A549 (cell line): ENCODE results near the gene NCAM2. TPM values are rescaled to one million over a fixed set of nuclear protein-coding genes. Genes with fewer than 3 reads are reported as not detected.

Experiments used
- ATAC-seq, 2 experiments: fragments of 200-7000 bp in 1 of 2; fragments of >200 bp in 1 of 2; cut with Nextera tagmentation in 1 of 2; cut with Tn5 transposase in 1 of 2; 3 replicates each; pipeline versions ENCODE4 v1.8.0 to v1.9.1; 2018 to 2020; ENCODE audit warnings: mild to moderate bottlenecking in 1 of 2, moderate library complexity in 1 of 2
- CTCF ChIA-PET: fragments of 300-600 bp; sonication (Branson Sonifier 250); formaldehyde crosslinking; extraction: SDS; loops from one replicate; lab custom pipeline; 2021; ENCODE audit warnings: antibody characterized with exemption, inconsistent platforms; lab: Yijun Ruan, JAX
- POLR2A ChIA-PET: fragments of 350-600 bp; formaldehyde crosslinking; extraction: SDS; loops from one replicate; lab custom pipeline; 2021; ENCODE audit warnings: antibody characterized with exemption, inconsistent platforms; lab: Yijun Ruan, JAX
- DNase-seq, 2 experiments: peaks; one replicate each; pipeline versions ENCODE4 v3.0.0 to v3.0.0-alpha.2; 2011 to 2016; ENCODE audit warnings: low read depth in 1 of 2, low spot score in 1 of 2
- FAIRE-seq: peaks from 2 replicates; lab custom pipeline; 2011; peaks lifted over from hg19 to GRCh38; lab: Jason Lieb, UNC
- H3K27ac ChIP-seq, 2 experiments: fragments of >200 bp; sonication (Bioruptor Twin); formaldehyde crosslinking; 3 replicates each; pipeline ENCODE4 v1.5.1; 2016 to 2017
- H3K4me1 ChIP-seq: fragments of >200 bp; sonication (Bioruptor Twin); formaldehyde crosslinking; 3 replicates; pipeline ENCODE4 v1.6.1; 2016
- H3K4me2 ChIP-seq: fragments of >200 bp; sonication (Bioruptor Twin); formaldehyde crosslinking; 3 replicates; pipeline ENCODE4 v1.6.1; 2016
- H3K4me3 ChIP-seq: fragments of >200 bp; sonication (Bioruptor Twin); formaldehyde crosslinking; 3 replicates; pipeline ENCODE4 v1.5.1; 2016
- H3K9me3 ChIP-seq: fragments of >200 bp; sonication (Bioruptor Twin); formaldehyde crosslinking; 3 replicates; pipeline ENCODE4 v1.6.1; 2016
- ATOH8 ChIP-seq: fragments of 250-450 bp; sonication (Bioruptor Pico); IDR thresholded peaks from 2 replicates; pipeline ENCODE4 v1.5.0; 2020; ENCODE audit warnings: low read depth, mild to moderate bottlenecking, moderate library complexity
- BHLHE40 ChIP-seq: IDR thresholded peaks from 2 replicates; pipeline ENCODE4 v1.6.1; 2012; ENCODE audit warnings: low read depth, low read length, inconsistent platforms
- CEBPB ChIP-seq, 2 experiments: fragments of >200 bp in 1 of 2; sonication (Bioruptor Twin) in 1 of 2; formaldehyde crosslinking in 1 of 2; IDR thresholded peaks; 2 replicates each; pipeline ENCODE4 v1.6.1; 2012 to 2016
- CHD2 ChIP-seq: fragments of 150-350 bp; IDR thresholded peaks from 2 replicates; pipeline ENCODE4 v1.6.1; 2014; ENCODE audit warnings: low read length; ENCODE audit not compliant: partially characterized antibody
- CTCF ChIP-seq: fragments of >200 bp; sonication (Bioruptor Twin); formaldehyde crosslinking; IDR thresholded peaks from 3 replicates; pipeline ENCODE4 v1.5.1; 2016
- ELK1 ChIP-seq: fragments of 150-350 bp; IDR thresholded peaks from 2 replicates; pipeline ENCODE4 v1.6.1; 2014; ENCODE audit warnings: low read depth, mild to moderate bottlenecking, low read length
- FOSB ChIP-seq: fragments of 250-450 bp; sonication (Bioruptor Pico); IDR thresholded peaks from 2 replicates; pipeline ENCODE4 v1.5.0; 2020; ENCODE audit warnings: mild to moderate bottlenecking, moderate library complexity
- FOSL2 ChIP-seq, 2 experiments: fragments of 450-650 bp in 1 of 2; fragments of >200 bp in 1 of 2; sonication (Bioruptor Twin) in 1 of 2; formaldehyde crosslinking; IDR thresholded peaks; 2 replicates each; pipeline versions ENCODE4 v1.5.0 to v1.6.1; 2016 to 2020; ENCODE audit warnings: mild to moderate bottlenecking in 1 of 2, moderate library complexity in 1 of 2
- FOXS1 ChIP-seq: fragments of 250-450 bp; sonication (Bioruptor Pico); IDR thresholded peaks from 2 replicates; pipeline ENCODE4 v1.5.0; 2020; ENCODE audit warnings: mild to moderate bottlenecking, moderate library complexity
- GATA3 ChIP-seq: IDR thresholded peaks from 2 replicates; pipeline ENCODE4 v1.6.1; 2012; ENCODE audit warnings: borderline replicate concordance
- HES2 ChIP-seq: fragments of >200 bp; sonication (Bioruptor Twin); formaldehyde crosslinking; IDR thresholded peaks from 2 replicates; pipeline ENCODE4 v1.6.1; 2016
- HEYL ChIP-seq: fragments of 250-450 bp; sonication (Bioruptor Pico); IDR thresholded peaks from 2 replicates; pipeline ENCODE4 v1.8.0; 2021; ENCODE audit warnings: mild to moderate bottlenecking, moderate library complexity
- HMGXB4 ChIP-seq: fragments of 250-450 bp; sonication (Bioruptor Pico); IDR thresholded peaks from 2 replicates; pipeline ENCODE4 v1.5.0; 2021; ENCODE audit warnings: mild to moderate bottlenecking, moderate library complexity, borderline replicate concordance
- HOXB13 ChIP-seq: fragments of 250-450 bp; sonication (Bioruptor Pico); IDR thresholded peaks from 2 replicates; pipeline ENCODE4 v1.5.0; 2020; ENCODE audit warnings: low read depth, mild to moderate bottlenecking, moderate library complexity
- JUNB ChIP-seq: fragments of >200 bp; sonication (Bioruptor Twin); formaldehyde crosslinking; IDR thresholded peaks from 2 replicates; pipeline ENCODE4 v1.6.1; 2016
- KDM5A ChIP-seq: fragments of 200-600 bp; sonication (generic); IDR thresholded peaks from 2 replicates; pipeline ENCODE4 v1.6.1; 2016; ENCODE audit warnings: antibody characterized with exemption, mild to moderate bottlenecking
- MAX ChIP-seq: IDR thresholded peaks from 2 replicates; pipeline ENCODE4 v1.6.1; 2012
- MAZ ChIP-seq: fragments of 150-350 bp; IDR thresholded peaks from 2 replicates; pipeline ENCODE4 v1.6.1; 2014; ENCODE audit warnings: antibody characterized with exemption, low read depth, low read length, borderline replicate concordance
- MYC ChIP-seq: IDR thresholded peaks from 2 replicates; pipeline ENCODE4 v1.6.1; 2012; ENCODE audit warnings: mild to moderate bottlenecking, inconsistent platforms, low read length, improper control_type of control experiment, borderline replicate concordance
- NPAS2 ChIP-seq: fragments of 250-450 bp; sonication (Bioruptor Pico); IDR thresholded peaks from 2 replicates; pipeline ENCODE4 v1.8.0; 2022; ENCODE audit warnings: mild to moderate bottlenecking, moderate library complexity, borderline replicate concordance
- NR3C1 ChIP-seq: fragments of >200 bp; sonication (Bioruptor Twin); formaldehyde crosslinking; IDR thresholded peaks from 3 replicates; pipeline ENCODE4 v1.6.1; 2017
- POLR2A ChIP-seq: IDR thresholded peaks from 2 replicates; pipeline ENCODE4 v1.6.1; 2012; ENCODE audit warnings: mild to moderate bottlenecking, low read length
- POLR2AphosphoS2 ChIP-seq: conservative IDR thresholded peaks from 2 replicates; pipeline ENCODE4 v1.6.1; 2012; ENCODE audit warnings: low read length, improper control_type of control experiment, inconsistent platforms
- RARB ChIP-seq: fragments of 250-450 bp; sonication (Bioruptor Pico); IDR thresholded peaks from 2 replicates; pipeline ENCODE4 v1.8.0; 2021; ENCODE audit warnings: mild to moderate bottlenecking, moderate library complexity
- REST ChIP-seq: fragments of 200-600 bp; sonication (generic); IDR thresholded peaks from 2 replicates; pipeline ENCODE4 v1.6.1; 2016; ENCODE audit warnings: antibody characterized with exemption, mild to moderate bottlenecking, moderate library complexity
- RFX5 ChIP-seq: fragments of 450-650 bp; IDR thresholded peaks from 2 replicates; pipeline ENCODE4 v1.7.1; 2014; ENCODE audit warnings: antibody characterized with exemption, mild to moderate bottlenecking, moderate library complexity
- TFCP2L1 ChIP-seq: fragments of 250-450 bp; sonication (Bioruptor Pico); IDR thresholded peaks from 2 replicates; pipeline ENCODE4 v1.5.0; 2021; ENCODE audit warnings: mild to moderate bottlenecking
- ZC3H11A ChIP-seq: fragments of 450-650 bp; IDR thresholded peaks from 2 replicates; pipeline ENCODE4 v1.6.1; 2014; ENCODE audit warnings: antibody characterized with exemption, mild to moderate bottlenecking
- ZFP36 ChIP-seq: fragments of 450-650 bp; IDR thresholded peaks from 2 replicates; pipeline ENCODE4 v1.6.1; 2014; ENCODE audit warnings: borderline replicate concordance; ENCODE audit not compliant: partially characterized antibody
- ZSCAN20 ChIP-seq: fragments of 250-450 bp; sonication (Bioruptor Pico); IDR thresholded peaks from 2 replicates; pipeline ENCODE4 v1.8.0; 2022; ENCODE audit warnings: mild to moderate bottlenecking, moderate library complexity
- WGBS: methylation state at CpG from one replicate; pipeline ENCODE4 v1.1.6; 2017; ENCODE audit errors: missing lambda C conversion rate; 5-methylcytosine and 5-hydroxymethylcytosine counted together
- polyA plus RNA-seq, 4 experiments: library from polyadenylated mRNA; depleted of rRNA in 3 of 4; stranded (reverse); fragments of >200 nt; fragmentation: RNase III in 1 of 4; extraction: RNeasy Plus Mini Kit Qiagen cat#74134 plus additional on column Dnase treatment in 1 of 4; gene quantifications; 2 replicates in 3 of 4; 3 replicates in 1 of 4; pipeline ENCODE4 v1.2.3, GENCODE V29; 2011 to 2017

Gene NCAM2
- polyA plus RNA-seq, 2 of the 4 experiments (the other 2 are of a cell fraction) = not detected

GRCh38 chr21:21159253-21159899 lies 161.2 kb downstream of the NCAM2 start:
- ATAC-seq (no peak), DNase-seq (no peak), FAIRE-seq (no peak)
- no peak overlapping the region for H3K4me2 ChIP-seq
- no peaks in the 10 kb centered on the region for H3K4me1 ChIP-seq
- no peak overlapping the region for H3K4me3 ChIP-seq
- no peaks in the 10 kb centered on the region for H3K9me3 ChIP-seq
- CTCF ChIA-PET = no interaction called here
- H3K27ac ChIP-seq = no peak overlapping the region
- TF ChIP-seq CEBPB (IDR thresholded peaks at IDR 0.05) (no peak), GATA3 (no peak), POLR2AphosphoS2 (no peak), HMGXB4 (CRISPR knock-in tag) (no peak), BHLHE40 (no peak), RARB (CRISPR knock-in tag) (no peak), POLR2A (no peak), NPAS2 (CRISPR knock-in tag) (no peak), FOSL2 (IDR thresholded peaks at IDR 0.05) (no peak), FOSL2 (CRISPR knock-in tag; IDR thresholded peaks at IDR 0.05) (no peak), TFCP2L1 (CRISPR knock-in tag) (no peak), CTCF (no peak), KDM5A (no peak), RFX5 (no peak), FOSB (no peak), NR3C1 (no peak), HEYL (no peak), MAX (no peak), JUNB (no peak), HES2 (no peak), ELK1 (no peak)
- POLR2A ChIA-PET = no interaction called here
- WGBS = 0% methylated on average over 3 of the region's 3 CpGs

GRCh38 chr21:21162786-21163185 lies 164.6 kb downstream of the NCAM2 start:
- FAIRE-seq (no peak), ATAC-seq (no peak), DNase-seq (no peak)
- Histone ChIP-seq H3K9me3 (no peaks in the 10 kb centered on the region), H3K27ac (no peak overlapping the region), H3K4me2 (no peak overlapping the region), H3K4me1 (no peaks in the 10 kb centered on the region), H3K4me3 (no peak overlapping the region)
- CTCF ChIA-PET = no interaction called here
- 2% methylated on average over 4 of the region's 4 CpGs for WGBS
- POLR2A ChIA-PET = no interaction called here
- TF ChIP-seq HOXB13 (CRISPR knock-in tag) = no peak
- TF ChIP-seq CHD2 = no peak
- no peak for TF ChIP-seq MYC
- no peak for TF ChIP-seq RFX5
- TF ChIP-seq ZC3H11A = no peak
- TF ChIP-seq REST = no peak
- TF ChIP-seq ZFP36 = no peak
- no peak for TF ChIP-seq ZSCAN20 (CRISPR knock-in tag)
- TF ChIP-seq FOXS1 (CRISPR knock-in tag) = no peak
- no peak for TF ChIP-seq MAZ
- TF ChIP-seq NPAS2 (CRISPR knock-in tag) = no peak
- no peak for TF ChIP-seq ATOH8 (CRISPR knock-in tag)
- TF ChIP-seq FOSB = no peak
